ENCODE results near the gene RND2. TPM values are rescaled to one million over a fixed set of nuclear protein-coding genes. Genes with fewer than 3 reads are reported as not detected.

RND2 gene
- total and polyA plus RNA-seq, 2 of the 13 experiments (the other 11 are each of a cell fraction or from before 2014, with no cell fraction given), result 0.05 to 0.11 TPM

GRCh38 chr17:43068570-43069367, 43.7 kb downstream of the RND2 start (continued):
- TF ChIP-seq HNF1A (IDR thresholded peaks at IDR 0.05; ENCODE audit: low read depth) (peak; percentile 71; the same call in 1 of the 2 replicates), HNF1A (CRISPR knock-in tag; IDR thresholded peaks at IDR 0.05; ENCODE audit: borderline replicate concordance) (peak; percentile 51; the same call in 1 of the 2 replicates), KDM3A (CRISPR knock-in tag; IDR thresholded peaks at IDR 0.05; ENCODE audit: low read depth) (peak; percentile 68; the same call in 1 of the 2 replicates), AHDC1 (CRISPR knock-in tag; IDR thresholded peaks at IDR 0.05; ENCODE audit: borderline replicate concordance) (peak; percentile 97), ZNF652 (CRISPR knock-in tag; IDR thresholded peaks at IDR 0.05; ENCODE audit: borderline replicate concordance, low read depth) (peak; percentile 69; the same call in 1 of the 2 replicates), PBX3 (CRISPR knock-in tag; IDR thresholded peaks at IDR 0.05; ENCODE audit: borderline replicate concordance) (no peak), ONECUT2 (CRISPR knock-in tag; IDR thresholded peaks at IDR 0.05) (peak; percentile 80), ETV5 (CRISPR knock-in tag; IDR thresholded peaks at IDR 0.05; ENCODE audit: borderline replicate concordance) (peak; percentile 48; the same call in 1 of the 2 replicates), ZNF747 (CRISPR knock-in tag; IDR thresholded peaks at IDR 0.05; ENCODE audit: borderline replicate concordance) (no peak), ZNF10 (CRISPR knock-in tag; IDR thresholded peaks at IDR 0.05; ENCODE audit: borderline replicate concordance, low read depth) (no peak), HOMEZ (CRISPR knock-in tag; IDR thresholded peaks at IDR 0.05; ENCODE audit: low read depth) (peak; percentile 98), ZSCAN20 (CRISPR knock-in tag; IDR thresholded peaks at IDR 0.05; ENCODE audit: borderline replicate concordance) (no peak), ZNF670 (CRISPR knock-in tag; IDR thresholded peaks at IDR 0.05; ENCODE audit: borderline replicate concordance) (no peak), HNRNPH1 (optimal IDR thresholded peaks at IDR 0.05; ENCODE audit: low read depth, low read length) (no peak), GATA4 (IDR thresholded peaks at IDR 0.05; ENCODE audit: borderline replicate concordance, low read depth) (peak; percentile 41; the same call in 1 of the 2 replicates)

Measured in HepG2 (cell line).